Measurements from ENCODE around the gene LYPD3.

Gene LYPD3

GRCh38 chr19:43470288-43470687, 4.9 kb upstream of the LYPD3 start:
- TF ChIP-seq SIN3A (IDR thresholded peaks at IDR 0.05; ENCODE audit: borderline replicate concordance, insufficient read depth, low read length), result no peak
- TF ChIP-seq REST (IDR thresholded peaks at IDR 0.05; ENCODE audit: insufficient read depth in 1 of 2, low read depth in 2 of 2, low read length in 2 of 2), result no peak
- TF ChIP-seq TAF1 (IDR thresholded peaks at IDR 0.05; ENCODE audit: borderline replicate concordance, insufficient read depth, low read length), result no peak
- no peak for TF ChIP-seq POLR2AphosphoS5 (IDR thresholded peaks at IDR 0.05; ENCODE audit: low read depth, low read length)
- TF ChIP-seq FOXP2 (optimal IDR thresholded peaks at IDR 0.05; ENCODE audit: borderline replicate concordance, extremely low read depth, extremely low read length, insufficient read depth), result no peak

GRCh38 chr19:43469160-43469480, 3.7 kb upstream of the LYPD3 start:
- TF ChIP-seq FOXP2 (optimal IDR thresholded peaks at IDR 0.05; ENCODE audit: borderline replicate concordance, extremely low read depth, extremely low read length, insufficient read depth), result no peak
- no peak for TF ChIP-seq TAF1 (IDR thresholded peaks at IDR 0.05; ENCODE audit: borderline replicate concordance, insufficient read depth, low read length)
- no peak for TF ChIP-seq REST (IDR thresholded peaks at IDR 0.05; ENCODE audit: insufficient read depth in 1 of 2, low read depth in 2 of 2, low read length in 2 of 2)
- no peak for TF ChIP-seq POLR2AphosphoS5 (IDR thresholded peaks at IDR 0.05; ENCODE audit: low read depth, low read length)
- no peak for TF ChIP-seq SIN3A (IDR thresholded peaks at IDR 0.05; ENCODE audit: borderline replicate concordance, insufficient read depth, low read length)

- TF ChIP-seq TAF1 (IDR thresholded peaks at IDR 0.05; ENCODE audit: borderline replicate concordance, insufficient read depth, low read length), result no peak
- TF ChIP-seq REST (IDR thresholded peaks at IDR 0.05; ENCODE audit: insufficient read depth in 1 of 2, low read depth in 2 of 2, low read length in 2 of 2), result no peak
- no peak for TF ChIP-seq POLR2AphosphoS5 (IDR thresholded peaks at IDR 0.05; ENCODE audit: low read depth, low read length)
- no peak for TF ChIP-seq SIN3A (IDR thresholded peaks at IDR 0.05; ENCODE audit: borderline replicate concordance, insufficient read depth, low read length)
- no peak for TF ChIP-seq FOXP2 (optimal IDR thresholded peaks at IDR 0.05; ENCODE audit: borderline replicate concordance, extremely low read depth, extremely low read length, insufficient read depth)
These were observed 3.1 kb upstream of the LYPD3 start for GRCh38 chr19:43468354-43469159.

GRCh38 chr19:43467730-43468129, 2.3 kb upstream of the LYPD3 start:
- TF ChIP-seq POLR2AphosphoS5 (IDR thresholded peaks at IDR 0.05; ENCODE audit: low read depth, low read length) (no peak), TAF1 (IDR thresholded peaks at IDR 0.05; ENCODE audit: borderline replicate concordance, insufficient read depth, low read length) (no peak), SIN3A (IDR thresholded peaks at IDR 0.05; ENCODE audit: borderline replicate concordance, insufficient read depth, low read length) (no peak), FOXP2 (optimal IDR thresholded peaks at IDR 0.05; ENCODE audit: borderline replicate concordance, extremely low read depth, extremely low read length, insufficient read depth) (no peak), REST (IDR thresholded peaks at IDR 0.05; ENCODE audit: insufficient read depth in 1 of 2, low read depth in 2 of 2, low read length in 2 of 2) (no peak)

All from PFSK-1 (cell line).